Mesendoderm (in vitro differentiated cells): Measurements from ENCODE around the gene TUBB2B.

ENCODE experiments used
- DNase-seq: peaks from one replicate; pipeline ENCODE4 v3.0.0; 2013
- H2AK5ac ChIP-seq: 2 replicates; pipeline ENCODE4 v1.6.1; 2013; ENCODE audit warnings: low read length, inconsistent platforms
- H2BK120ac ChIP-seq: 2 replicates; pipeline ENCODE4 v1.6.1; 2013; ENCODE audit warnings: low read depth, mild to moderate bottlenecking, low read length, moderate library complexity, mixed read lengths
- H2BK15ac ChIP-seq: replicated peaks from 2 replicates; pipeline ENCODE4 v1.6.1; 2013; ENCODE audit warnings: low read depth, mild to moderate bottlenecking, moderate library complexity
- H2BK5ac ChIP-seq: 2 replicates; pipeline ENCODE4 v1.6.1; 2013; ENCODE audit warnings: low read length, inconsistent platforms
- H3K18ac ChIP-seq: 2 replicates; pipeline ENCODE4 v1.6.1; 2013; ENCODE audit warnings: mild to moderate bottlenecking, low read length, mixed read lengths
- H3K23ac ChIP-seq: one replicate; pipeline ENCODE4 v1.6.1; 2013; ENCODE audit warnings: low read length
- H3K27ac ChIP-seq: 2 replicates; pipeline ENCODE4 v1.5.1; 2013; ENCODE audit warnings: low read depth, mild to moderate bottlenecking, inconsistent platforms, low read length, moderate library complexity
- H3K27me3 ChIP-seq: 2 replicates; pipeline ENCODE4 v1.6.1; 2013; ENCODE audit warnings: low read length, control low read depth, mild to moderate bottlenecking, inconsistent platforms; ENCODE audit not compliant: insufficient read depth, poor library complexity
- H3K36me3 ChIP-seq: 2 replicates; pipeline ENCODE4 v1.6.1; 2013; ENCODE audit warnings: low read length, inconsistent platforms; ENCODE audit not compliant: control insufficient read depth, insufficient read depth
- H3K4ac ChIP-seq: one replicate; pipeline ENCODE4 v1.6.1; 2013; ENCODE audit warnings: low read depth, mild to moderate bottlenecking, low read length, moderate library complexity
- H3K4me1 ChIP-seq: 2 replicates; pipeline ENCODE4 v1.6.1; 2013; ENCODE audit warnings: low read depth, low read length, inconsistent platforms; ENCODE audit not compliant: control insufficient read depth
- H3K4me2 ChIP-seq: 2 replicates; pipeline ENCODE4 v1.6.1; 2013; ENCODE audit warnings: low read length
- H3K4me3 ChIP-seq: 2 replicates; pipeline ENCODE4 v1.5.1; 2013; ENCODE audit warnings: mild to moderate bottlenecking, low read length
- H3K56ac ChIP-seq: one replicate; pipeline ENCODE4 v1.6.1; 2013; ENCODE audit warnings: low read length
- H3K79me1 ChIP-seq: 2 replicates; pipeline ENCODE4 v1.6.1; 2013; ENCODE audit warnings: low read length, inconsistent platforms
- H3K79me2 ChIP-seq: 2 replicates; pipeline ENCODE4 v1.6.1; 2013; ENCODE audit warnings: mild to moderate bottlenecking, low read length; ENCODE audit not compliant: control insufficient read depth, insufficient read depth
- H3K9ac ChIP-seq: 2 replicates; pipeline ENCODE4 v1.6.1; 2013; ENCODE audit warnings: low read length, inconsistent platforms
- H4K5ac ChIP-seq: one replicate; pipeline ENCODE4 v1.6.1; 2013; ENCODE audit warnings: low read length
- H4K8ac ChIP-seq: one replicate; pipeline ENCODE4 v1.6.1; 2013; ENCODE audit warnings: low read depth, mild to moderate bottlenecking, control low read depth, low read length, moderate library complexity
- WGBS: extraction: QIAGEN DNeasy Blood & Tissue Kit; methylation state at CpG from one replicate; pipeline ENCODE4 v1.1.7; 2013; ENCODE audit warnings: low lambda C conversion rate, missing lambda C conversion rate; ENCODE audit not compliant: insufficient coverage; ENCODE audit errors: extremely low coverage; 5-methylcytosine and 5-hydroxymethylcytosine counted together

TUBB2B gene

GRCh38 chr6:3252861-3253596 is 25.6 kb upstream of the TUBB2B start:
- Histone ChIP-seq H2BK5ac (no peak overlapping the region), H3K23ac (no peak overlapping the region), H3K4me1 (peaks cover 10% of the 10 kb centered on the region), H3K18ac (no peak overlapping the region), H3K4ac (no peak overlapping the region), H3K27me3 (no peaks in the 10 kb centered on the region), H3K56ac (no peak overlapping the region), H2BK120ac (no peak overlapping the region), H3K27ac (no peak overlapping the region), H3K79me1 (no peaks in the 10 kb centered on the region), H4K5ac (no peak overlapping the region), H2AK5ac (no peak overlapping the region), H3K79me2 (no peaks in the 10 kb centered on the region), H3K4me2 (no peak overlapping the region), H3K4me3 (no peak overlapping the region), H2BK15ac (no peak overlapping the region), H3K36me3 (no peaks in the 10 kb centered on the region), H4K8ac (no peak overlapping the region), H3K9ac (no peak overlapping the region)
- DNase-seq, result no peak
- no CpG with 5 or more reads among the region's 22 CpGs for WGBS

- Histone ChIP-seq H2AK5ac (no peak overlapping the region), H3K79me2 (no peaks in the 10 kb centered on the region), H4K5ac (no peak overlapping the region), H3K56ac (no peak overlapping the region), H2BK120ac (no peak overlapping the region), H4K8ac (no peak overlapping the region), H2BK15ac (no peak overlapping the region), H3K9ac (no peak overlapping the region), H3K36me3 (no peaks in the 10 kb centered on the region), H3K23ac (no peak overlapping the region), H3K79me1 (no peaks in the 10 kb centered on the region), H3K18ac (no peak overlapping the region), H3K27ac (no peak overlapping the region), H3K27me3 (no peaks in the 10 kb centered on the region), H3K4ac (no peak overlapping the region), H3K4me1 (peaks cover 12% of the 10 kb centered on the region), H3K4me2 (no peak overlapping the region), H3K4me3 (no peak overlapping the region), H2BK5ac (no peak overlapping the region)
- DNase-seq, result no peak
- no CpG with 5 or more reads among the region's 10 CpGs for WGBS
These were observed 24.9 kb upstream of the TUBB2B start for GRCh38 chr6:3252369-3252768.

- Histone ChIP-seq H3K79me1 (no peaks in the 10 kb centered on the region), H3K27me3 (no peaks in the 10 kb centered on the region), H3K9ac (peak overlapping the region; percentile 8), H2AK5ac (no peak overlapping the region), H2BK5ac (no peak overlapping the region), H3K79me2 (no peaks in the 10 kb centered on the region), H4K5ac (no peak overlapping the region), H3K4me3 (no peak overlapping the region), H3K56ac (peak overlapping the region; percentile 61), H3K4me2 (no peak overlapping the region), H3K18ac (no peak overlapping the region), H3K27ac (no peak overlapping the region), H3K23ac (no peak overlapping the region), H3K4me1 (peaks cover 12% of the 10 kb centered on the region), H3K4ac (no peak overlapping the region), H2BK15ac (no peak overlapping the region), H4K8ac (no peak overlapping the region), H2BK120ac (no peak overlapping the region), H3K36me3 (no peaks in the 10 kb centered on the region)
- DNase-seq, result peak; percentile 97
- no CpG with 5 or more reads among the region's 20 CpGs for WGBS
These were observed 24.2 kb upstream of the TUBB2B start for GRCh38 chr6:3251462-3252314.

DNA sequence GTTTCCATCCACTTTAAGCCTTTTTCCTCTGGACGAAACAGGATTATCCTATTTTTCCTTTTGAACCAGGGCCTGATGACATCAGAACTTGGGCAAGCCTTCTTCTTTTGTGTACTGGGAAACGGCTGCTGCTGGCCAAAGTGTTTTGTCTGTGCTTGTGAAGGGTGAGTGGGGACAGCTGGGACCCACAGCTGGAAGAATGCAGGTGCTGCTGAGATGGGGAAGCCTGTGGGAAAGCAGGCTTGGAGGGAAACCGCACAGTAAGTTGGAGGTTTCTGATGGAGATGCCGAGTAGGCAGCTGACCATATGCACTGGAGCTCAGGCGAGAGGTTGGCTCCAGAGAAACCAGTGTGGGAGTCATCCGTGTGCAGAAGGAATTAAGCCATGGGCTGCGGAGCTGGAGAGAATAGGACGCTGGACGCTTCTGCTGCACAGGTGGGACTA is 22.8 kb upstream of the TUBB2B start:
- no peak overlapping the region for H4K5ac ChIP-seq
- no peak overlapping the region for H3K18ac ChIP-seq
- no peaks in the 10 kb centered on the region for H3K79me1 ChIP-seq
- peak overlapping the region; percentile 22 for H2AK5ac ChIP-seq
- no peak overlapping the region for H3K9ac ChIP-seq
- no peak overlapping the region for H3K4me3 ChIP-seq
- no peak overlapping the region for H2BK120ac ChIP-seq
- H3K23ac ChIP-seq, result no peak overlapping the region
- H3K4me1 ChIP-seq, result peaks cover 12% of the 10 kb centered on the region
- no peaks in the 10 kb centered on the region for H3K27me3 ChIP-seq
- no peak overlapping the region for H2BK5ac ChIP-seq
- peak overlapping the region; percentile 66 for H3K56ac ChIP-seq
- no peak overlapping the region for H3K27ac ChIP-seq
- no CpG with 5 or more reads among the region's 9 CpGs for WGBS
- no peaks in the 10 kb centered on the region for H3K79me2 ChIP-seq
- DNase-seq, result no peak
- no peak overlapping the region for H4K8ac ChIP-seq
- H3K4ac ChIP-seq, result no peak overlapping the region
- H3K4me2 ChIP-seq, result no peak overlapping the region
- H3K36me3 ChIP-seq, result no peaks in the 10 kb centered on the region
- H2BK15ac ChIP-seq, result no peak overlapping the region

DNA sequence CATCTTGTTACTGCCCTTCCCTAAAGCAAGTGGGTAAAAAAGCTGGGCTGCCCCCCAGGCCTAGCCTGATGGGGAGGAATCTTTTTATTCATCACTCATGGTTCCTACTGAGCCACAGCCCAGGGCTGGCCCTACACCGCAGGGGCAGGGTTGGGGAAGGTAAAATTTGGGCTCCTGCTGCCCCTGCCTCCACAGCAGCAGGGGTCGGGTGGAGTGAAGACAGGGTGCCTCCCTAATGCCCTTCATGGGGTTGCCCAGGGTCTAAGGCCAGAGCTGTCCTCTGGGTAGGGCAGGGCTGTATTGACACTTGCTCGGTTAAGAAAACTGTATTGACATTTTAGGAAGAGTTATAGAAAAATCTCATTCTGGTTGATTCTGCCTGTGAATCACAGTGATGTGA is 22.4 kb upstream of the TUBB2B start:
- no CpG with 5 or more reads among the region's 3 CpGs for WGBS
- Histone ChIP-seq H2BK120ac (no peak overlapping the region), H3K23ac (no peak overlapping the region)

More for the DNA sequence above, 22.4 kb upstream of the TUBB2B start:
- no peaks in the 10 kb centered on the region for H3K27me3 ChIP-seq
- H3K4me3 ChIP-seq, result no peak overlapping the region
- no peaks in the 10 kb centered on the region for H3K36me3 ChIP-seq
- no peaks in the 10 kb centered on the region for H3K79me1 ChIP-seq
- no peaks in the 10 kb centered on the region for H3K79me2 ChIP-seq
- H3K9ac ChIP-seq, result no peak overlapping the region
- H3K4ac ChIP-seq, result no peak overlapping the region
- H2BK15ac ChIP-seq, result no peak overlapping the region
- H3K27ac ChIP-seq, result no peak overlapping the region
- H3K18ac ChIP-seq, result no peak overlapping the region
- no peak overlapping the region for H4K8ac ChIP-seq
- H3K56ac ChIP-seq, result peak overlapping the region; percentile 26
- peaks cover 12% of the 10 kb centered on the region for H3K4me1 ChIP-seq
- no peak for DNase-seq
- H4K5ac ChIP-seq, result no peak overlapping the region
- H2AK5ac ChIP-seq, result no peak overlapping the region
- no peak overlapping the region for H3K4me2 ChIP-seq
- H2BK5ac ChIP-seq, result no peak overlapping the region
